Non-pigmented ciliary epithelial cell (primary cell): Measurements from ENCODE around the gene CYREN.
"Not testable (repeated sequence)": the region's sequence is repeated elsewhere in the genome, so short reads cannot be mapped to it uniquely, and the experiment has no call there.

Experiments used
- DNase-seq: peaks from one replicate; pipeline ENCODE4 v3.0.0-alpha.2; 2010; ENCODE audit warnings: low read depth

The CYREN gene, protein sequence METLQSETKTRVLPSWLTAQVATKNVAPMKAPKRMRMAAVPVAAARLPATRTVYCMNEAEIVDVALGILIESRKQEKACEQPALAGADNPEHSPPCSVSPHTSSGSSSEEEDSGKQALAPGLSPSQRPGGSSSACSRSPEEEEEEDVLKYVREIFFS

DNA sequence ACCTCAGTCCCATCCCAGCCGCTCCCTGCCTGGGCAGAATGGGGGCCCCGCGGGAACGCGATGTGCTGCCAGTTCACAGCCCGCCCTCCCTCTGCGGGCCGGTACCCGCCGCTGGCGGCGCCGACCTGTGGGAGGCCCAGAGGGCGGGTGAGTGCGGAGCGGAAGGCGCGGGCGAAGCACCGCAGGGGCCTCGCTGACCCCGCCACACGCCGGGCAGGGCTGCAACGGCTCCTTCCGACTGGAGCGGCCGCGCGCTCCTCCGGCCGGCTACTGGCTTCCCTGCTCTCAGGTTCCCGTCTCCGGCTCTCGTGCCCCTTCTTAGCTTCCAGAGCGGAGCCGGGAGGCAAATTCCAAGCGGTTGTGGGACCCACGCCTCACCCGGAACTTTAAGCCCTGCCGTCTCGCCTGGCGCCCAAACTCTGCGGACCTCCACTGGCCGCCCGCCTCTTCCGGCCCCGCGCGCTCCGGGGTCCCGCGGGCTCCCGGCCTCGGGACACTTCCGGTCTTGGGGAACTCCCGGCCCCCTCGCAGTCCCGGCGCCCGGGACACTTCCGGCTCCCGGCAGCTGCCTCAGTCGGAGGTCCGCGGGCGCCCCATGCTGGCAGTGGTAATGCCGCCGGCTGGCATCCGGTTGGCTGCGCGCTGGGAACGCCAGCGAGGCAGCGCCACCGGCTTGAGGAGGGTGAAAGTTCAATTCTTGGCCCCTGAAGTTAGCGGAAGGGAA, at the start of gene CYREN:
CYREN (minus strand) TSS at position 434 of the 724 bp plus-strand sequence. CDS start 1,785 bp downstream, outside the sequence.
- DNase-seq: peak; percentile 52

DNA sequence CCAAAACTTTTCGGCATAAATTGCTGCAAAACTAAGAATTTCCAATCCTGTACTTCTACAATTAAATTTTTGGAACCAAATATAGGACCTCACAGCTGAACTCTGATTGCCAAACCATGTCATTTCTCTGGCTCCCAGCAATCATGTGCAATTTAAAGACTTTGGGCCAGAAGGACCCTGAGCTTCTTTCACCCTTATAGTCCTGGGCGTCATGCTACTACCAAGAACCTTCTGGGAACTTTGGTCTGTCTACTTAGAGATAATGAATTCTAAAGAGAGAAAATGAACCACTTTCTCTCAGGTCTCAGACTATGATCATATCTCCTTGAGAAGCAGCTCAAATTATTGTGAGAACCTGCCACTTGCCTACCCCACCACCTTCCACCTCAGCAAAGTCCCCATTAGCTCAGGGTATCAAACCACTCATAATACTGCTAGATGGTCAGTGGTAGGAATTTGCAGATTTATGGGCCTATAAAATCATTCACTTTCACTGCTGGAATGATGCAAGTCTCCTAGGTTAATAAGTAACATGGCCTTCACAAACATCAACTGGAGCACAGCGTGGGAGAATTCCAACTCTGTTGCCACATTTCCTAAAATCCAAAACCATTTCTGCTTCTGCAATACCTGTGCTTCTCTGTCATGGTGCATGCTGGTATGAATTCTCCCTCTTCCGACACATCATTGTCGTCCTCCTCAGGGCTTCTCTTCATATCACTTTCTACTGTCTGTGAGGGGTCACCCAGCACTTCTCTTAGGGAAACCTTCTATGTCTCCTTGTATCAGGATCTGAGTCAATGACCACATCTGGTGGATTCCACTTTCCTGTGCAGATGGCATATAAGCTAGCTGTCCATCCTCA, 47.4 kb upstream of the CYREN start:
- no peak for DNase-seq

DNA sequence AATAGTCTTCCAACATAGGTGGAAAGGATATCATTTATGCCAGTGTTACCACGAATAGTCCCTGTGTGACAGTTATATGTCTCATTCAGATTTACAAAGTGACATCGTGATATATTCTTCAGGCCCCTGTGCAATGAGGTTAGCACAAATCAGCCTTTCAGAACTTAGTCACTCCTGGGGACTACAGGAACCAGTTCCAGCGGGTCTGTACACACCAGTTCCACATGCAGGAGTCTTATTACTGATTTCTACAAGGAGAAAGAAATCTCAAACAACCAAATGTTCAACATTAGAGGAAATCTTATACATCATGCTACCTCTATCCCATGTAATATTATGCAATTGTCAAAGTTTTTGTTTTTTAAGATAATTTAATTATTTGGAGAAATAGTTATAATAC, 45.2 kb upstream of the CYREN start:
- DNase-seq: no peak

DNA sequence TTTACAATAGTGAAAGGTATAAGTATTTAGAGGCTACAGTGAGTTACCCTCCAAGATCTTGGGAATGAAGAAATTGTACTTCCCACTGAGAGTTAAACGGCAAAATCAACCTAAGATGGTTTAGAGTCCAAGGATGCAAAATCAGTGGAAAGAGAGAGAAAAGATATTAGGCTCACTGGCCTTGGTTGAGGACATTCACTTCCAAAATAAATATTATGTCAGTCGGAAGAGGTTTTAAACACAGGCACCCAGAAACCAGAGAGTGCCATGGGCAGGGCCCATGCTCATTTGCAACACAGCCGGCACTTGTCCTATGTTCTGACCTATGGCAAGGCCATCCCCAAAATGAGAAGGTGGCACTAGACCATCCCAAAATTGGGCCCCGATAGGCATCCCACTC, 44.7 kb upstream of the CYREN start:
- DNase-seq: no peak

DNA sequence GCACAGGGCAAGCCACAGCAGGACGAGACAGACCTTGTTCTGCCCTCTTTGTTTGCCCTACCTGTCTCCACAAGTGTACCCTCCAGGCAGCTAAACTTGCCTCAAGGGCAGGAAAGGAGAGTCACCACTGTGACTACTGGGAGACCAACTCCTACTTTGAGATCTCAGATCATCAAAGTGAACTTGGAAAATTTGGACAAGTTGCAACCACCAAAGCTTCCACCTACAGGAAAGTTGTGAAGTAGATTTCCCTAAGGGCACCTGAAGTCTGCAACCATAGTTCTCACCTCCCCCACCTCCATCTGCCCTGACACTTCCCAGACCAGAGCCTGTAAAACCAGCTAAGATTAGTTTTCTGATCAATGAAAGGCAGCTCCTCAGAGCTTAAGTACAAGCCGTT, 43.3 kb upstream of the CYREN start:
- DNase-seq: no peak

DNA sequence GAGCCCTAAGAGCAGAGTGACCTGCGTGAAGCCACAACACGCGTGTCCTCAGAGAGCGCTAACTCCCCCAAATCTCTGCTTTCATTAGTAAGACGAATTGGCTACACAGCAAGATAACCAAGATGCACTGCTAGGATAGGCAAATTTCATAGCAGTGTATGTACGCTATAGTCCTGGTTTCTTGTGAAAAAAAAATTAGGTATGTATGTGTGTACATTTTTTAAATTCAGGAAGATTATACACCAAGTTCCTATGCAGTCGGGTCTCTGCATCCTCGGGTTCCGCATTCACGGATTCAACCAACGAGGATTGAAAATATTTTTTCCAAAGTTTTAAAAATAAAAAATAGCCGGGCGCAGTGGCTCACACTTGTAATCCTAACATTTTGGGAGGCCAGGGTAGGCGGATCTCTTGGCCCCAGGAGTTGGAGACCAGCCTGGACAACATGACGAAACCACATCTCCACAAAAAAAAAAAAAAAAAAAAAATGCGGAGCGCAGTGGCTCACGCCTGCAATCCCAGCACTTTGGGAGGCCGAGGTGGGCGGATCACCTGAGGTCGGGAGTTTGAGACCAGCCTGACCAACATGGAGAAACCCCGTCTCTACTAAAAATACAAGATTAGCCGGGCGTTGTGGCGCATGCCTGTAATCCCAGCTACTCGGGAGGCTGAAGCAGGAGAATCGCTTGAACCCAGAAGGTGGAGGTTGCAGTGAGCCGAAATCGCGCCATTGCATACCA, 41.6 kb upstream of the CYREN start:
- not testable (repeated sequence) for DNase-seq

DNA sequence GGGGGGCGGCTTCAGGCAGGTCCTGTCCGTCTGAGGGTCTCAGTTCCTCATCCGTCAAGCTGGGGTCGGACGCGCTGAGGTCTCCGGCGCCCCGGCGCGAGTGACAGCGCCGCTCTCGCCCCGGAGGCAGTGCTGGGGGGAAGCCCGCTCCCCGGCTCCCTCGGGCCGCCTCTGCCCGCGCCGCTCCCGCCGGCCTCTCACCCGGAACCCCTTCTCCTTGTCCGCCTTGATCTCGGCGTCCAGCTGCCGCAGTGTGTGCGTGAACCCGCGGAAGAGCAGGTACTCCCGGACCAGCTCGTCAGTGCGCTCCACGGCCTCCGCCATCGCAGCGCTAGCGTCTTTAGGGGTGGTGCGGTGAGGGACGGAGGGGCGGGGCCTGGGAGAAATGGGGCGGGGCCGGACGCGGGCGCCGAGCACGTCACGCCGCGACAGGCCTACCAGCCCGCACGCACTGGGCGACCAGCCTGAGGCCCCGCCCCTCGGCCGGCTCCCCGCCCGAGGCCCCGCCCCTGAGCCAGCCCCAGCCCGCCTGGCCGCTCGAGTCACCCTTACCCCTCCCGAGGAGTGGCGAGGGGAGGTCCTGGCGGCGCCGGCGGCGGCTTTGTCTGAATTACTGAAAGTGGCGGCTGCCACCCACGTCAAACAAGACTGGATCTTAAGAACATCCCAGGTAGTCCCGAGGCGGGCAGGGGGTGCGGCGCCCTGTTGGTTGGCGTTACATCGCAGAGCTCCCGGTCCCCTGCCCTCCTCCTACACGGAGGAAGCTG, 40.9 kb upstream of the CYREN start, which contains the start of gene WDR91:
WDR91 (minus strand) TSS at position 348 of the 767 bp plus-strand sequence; CDS start at position 324, 24 bp downstream.
- DNase-seq: no peak

DNA sequence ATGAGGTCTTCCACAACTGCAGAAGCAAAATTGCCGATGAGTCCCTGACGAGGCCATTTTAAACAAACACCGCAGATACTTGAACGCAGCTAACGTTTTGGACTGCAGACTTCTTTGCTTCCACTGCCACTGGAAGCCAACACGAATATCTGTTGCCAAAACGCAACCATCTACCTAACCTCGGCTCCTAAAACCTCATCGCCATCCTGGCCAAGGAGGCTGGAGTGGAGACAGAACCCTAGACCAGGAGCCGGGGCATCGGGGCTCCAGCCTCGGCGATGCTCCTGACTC, 40.3 kb upstream of the CYREN start:
- DNase-seq: no peak

DNA sequence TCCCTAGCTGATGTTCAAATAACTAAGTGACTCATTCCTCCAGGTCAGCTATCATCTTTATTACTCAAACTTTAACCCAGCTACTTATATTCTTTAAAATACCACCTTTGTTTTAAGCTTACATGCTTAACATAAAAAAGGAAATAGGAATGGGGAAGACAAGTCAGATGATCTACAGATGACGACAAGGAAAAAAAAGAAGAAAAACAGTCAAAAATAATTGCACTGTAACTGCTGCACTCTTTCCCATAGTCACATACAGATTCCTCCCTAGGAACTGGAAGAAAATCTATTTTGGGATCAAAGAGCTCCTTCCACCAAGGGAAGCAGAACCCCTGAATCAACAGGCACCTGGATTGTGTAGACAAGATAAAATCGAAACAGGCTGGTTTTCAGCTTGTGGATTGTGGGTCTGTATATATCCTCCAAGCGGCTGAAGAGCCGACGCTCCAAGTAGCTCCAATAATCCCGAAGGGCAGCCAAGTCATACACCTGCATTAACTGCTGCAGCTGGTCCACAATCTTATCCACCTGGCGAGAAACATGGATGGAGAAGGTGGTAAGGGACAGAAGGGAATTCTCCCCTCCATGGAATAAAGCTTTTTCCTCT, 38.8 kb upstream of the CYREN start:
- DNase-seq: no peak

DNA sequence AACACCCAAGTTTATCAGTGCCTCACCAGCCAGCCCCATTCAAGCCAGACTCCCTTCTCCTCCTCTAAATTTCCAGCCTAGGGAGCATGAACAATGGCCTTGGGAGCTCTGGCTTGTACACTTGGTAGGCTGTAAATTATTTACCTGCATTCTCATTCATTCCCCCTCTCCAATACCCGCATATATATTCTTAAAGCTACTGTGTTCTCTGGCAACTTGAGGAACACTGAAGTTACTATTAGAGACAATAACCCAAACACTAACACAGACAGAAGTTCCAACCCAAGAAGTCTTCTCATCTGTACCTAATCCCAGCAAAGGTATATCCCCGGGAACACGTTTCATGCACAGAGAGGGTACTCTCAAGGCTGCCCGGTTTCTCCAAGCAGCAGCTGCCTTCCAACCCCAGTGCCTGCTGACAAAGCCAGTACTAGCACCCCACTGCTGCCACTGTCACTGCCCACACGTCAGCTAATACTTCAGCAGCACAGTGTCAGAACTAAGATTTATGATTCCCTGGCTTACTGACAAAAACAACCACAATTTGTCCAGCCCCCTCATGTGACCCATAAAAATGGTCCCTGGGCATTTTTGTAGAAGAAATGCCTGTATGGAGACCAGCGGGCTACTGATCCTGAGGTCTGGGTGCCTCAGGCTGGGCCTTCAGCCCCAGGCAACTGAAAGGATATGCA, 37.7 kb upstream of the CYREN start:
- no peak for DNase-seq

DNA sequence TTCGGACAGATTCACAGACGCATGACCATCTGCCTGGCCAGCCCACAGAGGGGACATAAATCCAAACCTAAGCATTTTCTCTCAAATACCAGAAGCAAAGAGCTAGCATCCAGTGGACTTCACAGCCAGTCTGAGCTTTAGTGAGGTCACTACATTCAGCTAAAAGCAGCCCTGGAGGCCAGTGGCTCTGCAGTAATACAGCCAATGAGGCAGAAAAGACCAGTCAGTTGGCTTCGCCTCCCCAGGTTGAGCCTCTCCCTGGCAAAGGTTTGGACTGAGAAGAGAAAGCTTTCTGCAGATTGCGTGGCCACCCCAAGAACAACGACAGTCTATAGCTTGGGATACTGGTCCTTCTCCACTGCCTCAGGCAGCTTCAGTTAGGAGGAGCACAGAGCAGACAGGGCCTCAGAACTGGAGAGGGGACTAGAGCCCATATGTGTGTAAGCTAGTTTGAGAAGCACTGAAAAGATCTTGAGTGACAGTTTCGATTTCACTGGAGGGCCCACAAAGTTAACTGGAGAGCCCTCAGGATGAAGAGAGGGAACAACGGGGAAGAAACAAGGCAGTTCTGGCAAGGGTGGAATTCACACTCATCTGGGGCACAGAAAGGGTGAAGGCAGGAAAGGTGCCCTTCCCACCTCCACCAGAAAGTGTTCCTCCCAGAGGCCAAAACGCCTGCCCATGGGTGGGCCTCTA, 37.0 kb upstream of the CYREN start:
- no peak for DNase-seq

DNA sequence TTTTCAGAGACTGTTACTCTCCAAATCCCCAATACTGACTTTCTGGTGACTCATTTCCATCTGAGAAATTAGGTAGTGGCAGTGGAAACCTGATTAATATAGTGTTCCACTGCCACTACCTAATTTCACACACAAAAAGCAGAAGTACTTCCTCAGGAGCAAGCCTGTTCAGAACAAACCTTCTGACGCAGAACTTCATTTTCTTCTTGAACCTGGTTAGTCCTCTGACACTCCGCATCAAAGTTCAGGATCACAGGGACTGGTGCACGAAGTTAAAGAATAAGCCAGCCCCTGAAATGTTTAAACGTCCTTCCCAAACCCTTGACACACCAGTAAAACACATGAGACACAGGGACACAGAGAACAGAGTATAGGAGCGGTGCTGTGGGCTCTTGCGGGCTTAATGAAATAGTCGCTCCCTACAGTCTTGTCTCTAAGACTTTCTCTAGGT, 36.5 kb upstream of the CYREN start:
- DNase-seq: no peak

DNA sequence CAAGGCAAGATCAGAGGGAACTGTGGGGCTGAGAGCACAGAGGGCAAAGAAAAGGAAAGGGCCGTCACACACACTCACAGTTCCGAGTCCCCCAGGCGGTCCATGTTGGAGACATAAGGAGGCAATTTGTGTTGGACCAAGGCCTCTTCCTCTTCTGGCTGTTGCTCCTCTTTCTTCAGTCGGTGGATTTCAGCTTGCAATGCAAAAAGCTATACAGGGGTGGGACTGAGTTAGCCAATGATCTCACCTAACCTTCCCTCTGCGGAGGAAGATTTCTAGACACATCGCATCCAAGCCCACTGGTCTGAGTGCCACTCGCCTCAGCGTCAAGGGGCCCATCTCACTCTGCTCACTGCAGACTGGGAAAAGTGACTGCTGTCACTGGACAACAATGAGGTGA, 35.3 kb upstream of the CYREN start:
- no peak for DNase-seq

DNA sequence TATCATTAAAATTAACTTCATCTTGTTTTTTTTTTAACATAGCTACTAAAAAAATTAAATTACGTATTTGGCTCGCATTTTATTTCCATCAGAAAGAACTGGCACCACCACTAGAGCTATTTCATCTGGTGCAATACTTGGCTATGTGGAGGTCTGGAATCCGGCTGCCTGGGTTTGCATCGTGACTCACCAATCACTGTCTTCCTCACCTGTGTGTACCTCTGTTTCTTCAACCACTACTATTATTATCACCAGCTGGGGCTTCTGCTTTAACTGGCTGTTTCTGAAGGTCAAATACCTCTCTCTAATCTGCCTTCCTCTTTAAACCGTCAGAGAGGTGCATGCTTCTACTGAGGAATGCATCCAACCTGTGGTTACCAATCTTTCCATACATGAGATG, 34.4 kb upstream of the CYREN start:
- DNase-seq: no peak

DNA sequence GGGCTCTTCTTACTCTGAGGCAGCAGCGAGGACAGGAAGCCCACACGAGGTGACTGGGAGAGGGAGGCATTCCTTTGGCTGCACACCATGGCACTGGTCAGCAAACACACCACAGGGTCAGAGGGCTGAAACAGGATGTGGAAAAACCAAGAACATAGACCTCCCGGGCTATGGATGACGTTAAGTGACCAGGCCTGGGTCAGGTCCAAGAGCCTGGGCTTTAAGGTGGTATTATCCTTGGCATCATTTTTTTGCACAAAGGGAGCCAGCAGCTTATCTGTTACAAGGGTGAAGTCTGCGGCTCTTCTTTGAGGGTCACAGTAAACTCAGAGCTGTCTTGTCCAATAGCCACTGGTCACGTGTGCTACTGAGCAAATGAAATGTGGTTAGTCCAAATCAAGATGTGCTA, 33.8 kb upstream of the CYREN start:
- no peak for DNase-seq

DNA sequence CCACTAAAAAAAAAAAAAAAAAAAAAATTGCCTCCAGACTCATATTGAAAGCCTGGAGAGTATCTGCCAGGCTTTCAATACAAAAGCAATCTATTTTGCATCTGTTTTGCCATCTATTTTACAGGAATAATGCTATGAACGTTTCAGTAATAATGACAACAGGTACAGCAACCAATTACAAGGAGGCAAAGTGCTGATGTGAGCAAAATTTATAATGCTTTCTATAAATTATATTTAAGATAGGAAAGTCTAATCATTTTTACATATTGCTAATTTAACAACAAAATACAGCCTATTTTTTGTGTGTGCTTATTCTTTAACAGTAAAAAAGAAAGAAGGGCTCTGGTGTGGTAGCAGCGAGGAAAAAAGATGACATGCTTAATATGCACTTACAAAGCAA, 30.8 kb upstream of the CYREN start:
- no peak for DNase-seq

DNA sequence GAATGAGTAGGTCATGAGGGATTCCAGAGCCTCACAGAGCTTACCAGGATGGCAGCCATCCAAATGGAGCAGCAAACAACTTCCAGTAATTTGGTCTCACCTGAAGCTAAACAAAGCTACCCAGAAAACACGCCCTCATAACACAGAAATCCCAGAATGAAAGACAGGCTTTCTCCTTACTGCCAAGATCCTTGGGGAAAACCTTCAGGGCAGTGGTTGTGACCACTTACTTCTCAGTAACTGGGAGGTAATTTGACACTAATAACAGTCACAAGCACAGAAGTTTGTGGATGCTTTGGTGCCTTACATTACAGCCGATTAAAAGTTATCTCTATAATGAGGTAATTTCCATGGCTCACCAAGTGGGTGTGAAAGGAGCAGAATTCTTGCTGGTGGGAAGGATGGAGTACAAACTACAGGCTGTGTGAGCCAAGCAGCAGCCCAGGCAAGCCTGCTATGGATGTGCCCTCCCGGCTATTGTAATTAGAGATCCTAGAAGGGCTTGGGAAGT, 30.4 kb upstream of the CYREN start:
- DNase-seq: no peak

DNA sequence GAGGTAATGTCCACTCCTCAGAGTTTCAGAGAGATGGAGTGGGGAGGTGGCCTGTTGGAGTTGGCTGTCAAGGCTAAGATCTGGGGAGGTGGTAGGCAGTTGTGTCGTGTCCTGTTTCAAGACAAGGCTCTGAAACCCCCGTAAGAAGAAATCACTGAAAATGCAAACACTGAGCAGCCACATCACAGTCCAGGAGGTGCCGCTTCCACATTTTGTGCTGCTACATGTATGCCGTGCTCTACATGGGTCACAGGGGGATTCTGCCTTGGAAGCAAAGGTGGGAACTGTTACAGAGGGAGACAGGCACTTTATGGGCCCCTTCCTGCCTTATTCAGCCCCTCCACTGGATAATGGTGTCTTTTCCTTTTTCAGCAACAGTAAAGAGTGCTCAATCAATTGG, 28.9 kb upstream of the CYREN start:
- no peak for DNase-seq

DNA sequence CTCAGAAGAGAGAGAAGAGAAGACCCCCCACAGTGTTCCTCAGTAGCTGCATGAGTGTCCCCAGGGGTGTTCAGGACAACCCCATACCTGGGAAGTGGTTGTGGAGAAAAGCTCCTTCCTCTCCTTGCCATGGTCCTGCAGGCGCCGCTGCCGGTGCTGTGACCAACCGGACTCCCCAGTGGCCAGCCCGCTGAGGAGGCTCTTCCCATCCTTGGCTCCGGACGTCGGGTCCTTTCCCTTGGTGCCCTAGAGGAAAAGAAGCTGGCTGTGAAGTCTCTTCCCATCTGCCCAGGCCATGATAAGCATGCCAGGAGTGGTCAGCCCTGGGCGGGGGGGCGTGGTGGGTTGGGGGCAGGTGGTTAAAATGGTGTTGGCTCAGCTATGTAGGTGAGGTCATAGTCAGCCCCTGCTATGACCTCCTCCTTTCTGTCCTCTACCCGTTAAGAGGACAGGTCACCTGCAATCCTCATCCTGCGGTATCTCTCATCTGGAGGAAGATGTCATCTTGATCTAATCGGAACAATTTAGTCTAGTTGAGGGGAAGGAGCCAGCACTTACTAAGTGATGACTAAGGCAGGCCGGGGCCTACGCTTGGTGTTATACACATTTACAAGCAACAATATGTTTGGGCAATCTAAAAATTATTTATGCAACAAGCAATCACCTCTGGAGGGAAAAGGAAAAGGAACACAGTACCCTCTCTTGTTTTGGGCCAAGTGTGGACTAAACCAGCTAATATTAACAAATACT, 27.6 kb upstream of the CYREN start:
- no peak for DNase-seq
